GM12878 (cell line): ENCODE data around the gene ETS1. TPM values are rescaled to one million over a fixed set of nuclear protein-coding genes. Genes with fewer than 3 reads are reported as not detected.

Experiments used
- ATAC-seq: fragments of 200-7000 bp; cut with Tn5 transposase; 3 replicates; pipeline ENCODE4 v1.9.1; 2020; ENCODE audit warnings: mild to moderate bottlenecking, moderate library complexity
- BruUV-seq: library from RNA; stranded (reverse); fragments of 400-500 nt; replicated peaks from 2 replicates; lab custom pipeline; 2021; lab: Mats Ljungman, UMichigan
- CTCF ChIA-PET: fragments of 300-600 bp; sonication (Branson Sonifier 250); formaldehyde crosslinking; extraction: SDS; loops from one replicate; lab custom pipeline; 2021; ENCODE audit warnings: inconsistent platforms; lab: Yijun Ruan, JAX
- POLR2A ChIA-PET: fragments of 350-600 bp; formaldehyde crosslinking; extraction: SDS; loops from one replicate; lab custom pipeline; 2021; ENCODE audit warnings: inconsistent platforms; lab: Charles Lee
- RAD21 ChIA-PET: fragments of 300-600 bp; sonication (Branson Sonifier 250); formaldehyde crosslinking; loops from one replicate; lab custom pipeline; 2023; ENCODE audit warnings: antibody characterized with exemption; ENCODE audit not compliant: unreplicated experiment; lab: Charles Lee
- SMC1A ChIA-PET: fragments of 300-600 bp; sonication (Branson Sonifier 250); formaldehyde crosslinking; loops from one replicate; lab custom pipeline; 2023; ENCODE audit not compliant: unreplicated experiment, uncharacterized antibody; lab: Charles Lee
- DNase-seq: peaks from one replicate; pipeline ENCODE4 v3.0.0-alpha.2; 2011; ENCODE audit warnings: low read depth, low spot score
- FAIRE-seq: peaks from 3 replicates; lab custom pipeline; 2011; peaks lifted over from hg19 to GRCh38; lab: Jason Lieb, UNC
- H2AFZ ChIP-seq: 2 replicates; pipeline ENCODE4 v1.6.0; 2011; ENCODE audit warnings: low read depth, low read length, control low read depth; ENCODE audit not compliant: control insufficient read depth
- H3K27ac ChIP-seq: 2 replicates; pipeline ENCODE4 v1.5.1; 2011; ENCODE audit warnings: control low read depth; ENCODE audit not compliant: control insufficient read depth, insufficient read depth
- H3K27me3 ChIP-seq, 2 experiments: replicated peaks in 1 of 2; 2 replicates each; pipeline versions ENCODE4 v1.6.0 to v1.6.1; 2011; ENCODE audit warnings: low read length in 1 of 2; ENCODE audit not compliant: control insufficient read depth in 2 of 2, insufficient read depth in 2 of 2
- H3K36me3 ChIP-seq, 2 experiments: 2 replicates each; pipeline ENCODE4 v1.5.1; 2011; ENCODE audit warnings: low read length in 1 of 2; ENCODE audit not compliant: control insufficient read depth in 2 of 2, insufficient read depth in 2 of 2
- H3K4me1 ChIP-seq: 2 replicates; pipeline ENCODE4 v1.6.1; 2011; ENCODE audit warnings: mild to moderate bottlenecking, low read length, moderate library complexity, mixed read lengths; ENCODE audit not compliant: control insufficient read depth, insufficient read depth
- H3K4me2 ChIP-seq: 2 replicates; pipeline ENCODE4 v1.6.0; 2011; ENCODE audit warnings: control low read depth; ENCODE audit not compliant: control insufficient read depth, insufficient read depth
- H3K4me3 ChIP-seq: fragments of 200-600 bp; sonication (generic); 2 replicates; pipeline ENCODE4 v1.5.1; 2016
- H3K79me2 ChIP-seq: 2 replicates; pipeline ENCODE4 v1.6.0; 2011; ENCODE audit warnings: low read length; ENCODE audit not compliant: control insufficient read depth, insufficient read depth
- H3K9ac ChIP-seq: 2 replicates; pipeline ENCODE4 v1.8.0; 2011; ENCODE audit warnings: low read length, control low read depth, mixed read lengths; ENCODE audit not compliant: control insufficient read depth, insufficient read depth
- H3K9me3 ChIP-seq: replicated peaks from 3 replicates; pipeline ENCODE4 v1.5.1; 2011; ENCODE audit warnings: mild to moderate bottlenecking, low read length; ENCODE audit not compliant: control insufficient read depth, insufficient read depth
- H4K20me1 ChIP-seq: 2 replicates; pipeline ENCODE4 v1.6.0; 2011; ENCODE audit not compliant: control insufficient read depth, insufficient read depth
- BACH1 ChIP-seq: fragments of 450-650 bp; IDR thresholded peaks from 2 replicates; pipeline ENCODE4 v1.6.1; 2017; ENCODE audit warnings: mild to moderate bottlenecking, borderline replicate concordance
- CBX5 ChIP-seq: sonication (generic); IDR thresholded peaks from 2 replicates; pipeline ENCODE4 v1.6.1; 2016; ENCODE audit warnings: low read depth, moderate library complexity, mild to moderate bottlenecking, inconsistent platforms
- ELK1 ChIP-seq: IDR thresholded peaks from 2 replicates; pipeline ENCODE4 v1.6.1; 2012; ENCODE audit warnings: low read depth, low read length, improper control_type of control experiment
- ESRRA ChIP-seq: IDR thresholded peaks from 2 replicates; pipeline ENCODE4 v1.6.1; 2012; ENCODE audit warnings: mild to moderate bottlenecking, low read length, improper control_type of control experiment
- GATAD2B ChIP-seq: fragments of 450-650 bp; conservative IDR thresholded peaks from 2 replicates; pipeline ENCODE4 v1.6.1; 2017; ENCODE audit warnings: low read depth, mild to moderate bottlenecking, moderate library complexity
- IKZF1 ChIP-seq: fragments of 450-650 bp; conservative IDR thresholded peaks from 2 replicates; pipeline ENCODE4 v1.6.1; 2017; ENCODE audit warnings: antibody characterized with exemption, mild to moderate bottlenecking
- IKZF2 ChIP-seq, 2 experiments: fragments of 450-650 bp; IDR thresholded peaks; 2 replicates each; pipeline ENCODE4 v1.6.1; 2017; ENCODE audit warnings: mild to moderate bottlenecking in 2 of 2, moderate library complexity in 2 of 2
- JUND ChIP-seq: IDR thresholded peaks from 2 replicates; pipeline ENCODE4 v1.6.1; 2012; ENCODE audit warnings: low read depth, mild to moderate bottlenecking, low read length, improper control_type of control experiment, moderate library complexity
- POLR2A ChIP-seq: IDR thresholded peaks from 2 replicates; pipeline ENCODE4 v1.6.1; 2011; ENCODE audit warnings: low read depth, mild to moderate bottlenecking, low read length
- RBBP5 ChIP-seq: fragments of 200-600 bp; sonication (generic); conservative IDR thresholded peaks from 2 replicates; pipeline ENCODE4 v1.6.1; 2016
- RCOR1 ChIP-seq: conservative IDR thresholded peaks from 2 replicates; pipeline ENCODE4 v1.6.1; 2012; ENCODE audit warnings: low read depth, low read length, improper control_type of control experiment
- SIN3A ChIP-seq: IDR thresholded peaks from 2 replicates; pipeline ENCODE4 v1.6.1; 2012; ENCODE audit warnings: low read depth, low read length, improper control_type of control experiment
- SIX5 ChIP-seq: IDR thresholded peaks from 2 replicates; pipeline ENCODE4 v1.6.1; 2011; ENCODE audit warnings: mild to moderate bottlenecking, low read depth, low read length, moderate library complexity; ENCODE audit not compliant: severe bottlenecking
- SPI1 ChIP-seq: IDR thresholded peaks from 2 replicates; pipeline ENCODE4 v1.6.1; 2011; ENCODE audit warnings: low read depth, mild to moderate bottlenecking, low read length, moderate library complexity, borderline replicate concordance; ENCODE audit not compliant: insufficient read depth
- SREBF1 ChIP-seq: IDR thresholded peaks from 2 replicates; pipeline ENCODE4 v1.6.1; 2012; ENCODE audit warnings: mild to moderate bottlenecking, low read length
- TARDBP ChIP-seq: IDR thresholded peaks from 2 replicates; pipeline ENCODE4 v1.6.1; 2016; ENCODE audit warnings: borderline replicate concordance
- ZNF217 ChIP-seq: fragments of 450-650 bp; IDR thresholded peaks from 2 replicates; pipeline ENCODE4 v1.6.1; 2017; ENCODE audit warnings: antibody characterized with exemption, mild to moderate bottlenecking
- ZNF622 ChIP-seq: fragments of 450-650 bp; IDR thresholded peaks from 2 replicates; pipeline ENCODE4 v1.6.1; 2017; ENCODE audit warnings: mild to moderate bottlenecking, inconsistent platforms
- ZNF687 ChIP-seq: fragments of 450-650 bp; IDR thresholded peaks from 2 replicates; pipeline ENCODE4 v1.6.1; 2017; ENCODE audit warnings: mild to moderate bottlenecking, moderate library complexity
- ZSCAN29 ChIP-seq: fragments of 450-650 bp; IDR thresholded peaks from 2 replicates; pipeline ENCODE4 v1.6.1; 2017; ENCODE audit warnings: mild to moderate bottlenecking, moderate library complexity
- WGBS: methylation state at CpG from one replicate; pipeline ENCODE4 v1.1.6; 2016; ENCODE audit warnings: low lambda C conversion rate; ENCODE audit not compliant: insufficient replicate concordance, insufficient coverage; ENCODE audit errors: missing lambda C conversion rate; 5-methylcytosine and 5-hydroxymethylcytosine counted together
- in situ Hi-C: fragments of 300-500 bp; cut with MboI; formaldehyde crosslinking; loops from 9 replicates; pipeline ENCODE4 v1.14.3; 2018; ENCODE audit warnings: mixed read lengths
- intact Hi-C: fragments of 100-400 bp; cut with micrococcal nuclease; formaldehyde crosslinking; loops from one replicate; pipeline ENCODE4 v1.14.2; 2022; ENCODE audit not compliant: unreplicated experiment
- polyA plus RNA-seq, 11 experiments: library from polyadenylated mRNA; depleted of rRNA in 4 of 11; unstranded in 6 of 11; stranded (reverse) in 5 of 11; fragments of >200 nt; fragmentation: Nextera tagmentation in 4 of 11; fragmentation: Illumina TruSeq in 1 of 11; extraction: Ambion mirVana in 4 of 11; extraction: Trizol in 1 of 11; gene quantifications; 1 replicate in 1 of 11; 2 replicates in 10 of 11; pipeline versions ENCODE4 v1.2.1 to v1.2.3, GENCODE V29; 2011 to 2016; ENCODE audit warnings: inconsistent platforms in 2 of 11, missing spikeins in 2 of 11, low read depth in 1 of 11
- total RNA-seq, 4 experiments: library from RNA; depleted of rRNA in 3 of 4; stranded (reverse); fragments of >200 nt in 3 of 4; fragmentation: Illumina TruSeq in 1 of 4; extraction: Trizol in 1 of 4; gene quantifications; 2 replicates each; pipeline versions ENCODE4 v1.2.1 to v1.2.3, GENCODE V29; 2013 to 2021
- TF ChIP-seq, protein P1 (sequence below): IDR thresholded peaks from 2 replicates; pipeline ENCODE4 v1.6.1; 2012; ENCODE audit warnings: low read depth, low read length, improper control_type of control experiment

Gene ETS1
- total and polyA plus RNA-seq, 10 of the 15 experiments (the other 5 are each of a cell fraction or from before 2014, with no cell fraction given), result 12.5 to 112 (median 55.5) TPM

DNA sequence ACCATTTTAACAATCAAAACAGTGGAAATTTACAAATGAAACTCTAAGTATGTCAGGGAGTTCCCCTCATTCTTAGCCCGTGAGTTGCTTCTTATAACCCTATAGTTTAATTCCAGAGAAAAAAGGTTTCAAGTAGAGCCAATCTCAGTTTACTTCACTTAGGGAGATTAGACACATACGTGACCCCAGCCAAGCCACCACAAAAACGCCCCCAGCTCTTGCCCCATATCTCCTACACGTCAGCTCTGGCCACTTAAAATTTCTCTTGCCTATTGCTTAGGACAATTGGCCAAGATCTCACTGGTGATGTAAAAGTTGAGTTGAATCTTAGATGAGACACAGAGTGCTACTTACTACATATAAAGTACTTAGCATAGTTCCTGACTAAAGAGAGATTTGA, 166.4 kb downstream of the ETS1 start (continued):
- TF ChIP-seq ZNF687, result no peak
- no peak for TF ChIP-seq SIN3A
- TF ChIP-seq ESRRA, result no peak

DNA sequence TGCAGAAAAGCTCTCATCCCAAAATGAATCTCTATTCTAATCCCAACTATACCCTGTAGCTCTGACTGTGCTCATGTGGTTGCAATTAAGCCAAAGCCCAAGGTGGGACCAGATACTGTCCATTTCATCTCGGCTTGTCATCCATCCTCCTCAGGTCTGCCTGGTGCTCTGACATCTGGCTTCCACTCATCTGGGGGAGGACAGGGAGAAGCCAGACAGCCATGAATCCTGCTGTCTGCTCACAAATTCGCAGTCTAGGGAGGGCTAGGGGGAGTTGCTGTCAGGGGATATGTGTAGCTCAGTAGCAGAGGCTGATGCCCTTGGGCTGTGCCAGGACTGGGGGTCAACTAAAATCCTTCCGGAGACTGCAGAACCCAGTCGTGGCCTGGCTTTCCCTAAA, 167.1 kb downstream of the ETS1 start:
- H3K27ac ChIP-seq, result no peak overlapping the region
- ATAC-seq (no peak), FAIRE-seq (no peak), DNase-seq (no peak)
- ChIA-PET POLR2A (interaction anchor here (1.2 kb wide), 1 partner anchor 11 kb away, joined by 3 read pairs; no protein-coding TSS in a partner anchor), SMC1A (interaction anchor here (0.6 to 9.1 kb wide), 12 partner anchors 14 to 116 kb away, joined by 3 to 59 read pairs (median 4); no protein-coding TSS in a partner anchor), CTCF (interaction anchor here (0.6 to 1.1 kb wide), 2 partner anchors 97 to 134 kb away, joined by 3 to 4 read pairs; no protein-coding TSS in a partner anchor), RAD21 (no interaction called here)
- intact Hi-C loops (no loop called here), in situ Hi-C loops (no loop called here)
- H3K27me3 ChIP-seq, result no peaks in the 10 kb centered on the region
- WGBS, result 54% methylated on average over 4 of the region's 4 CpGs
- no peak overlapping the region for H2AFZ ChIP-seq
- H3K4me2 ChIP-seq, result no peak overlapping the region
- H4K20me1 ChIP-seq, result no peaks in the 10 kb centered on the region
- H3K4me1 ChIP-seq, result peaks cover 4% of the 10 kb centered on the region
- H3K36me3 ChIP-seq, result no peaks in the 10 kb centered on the region; a peak in 1 of 4 replicates
- H3K79me2 ChIP-seq, result peaks cover 2% of the 10 kb centered on the region
- H3K4me3 ChIP-seq, result no peak overlapping the region
- H3K9ac ChIP-seq, result no peak overlapping the region
- no TSS peak for BruUV-seq
- H3K9me3 ChIP-seq, result no peaks in the 10 kb centered on the region
- TF ChIP-seq POLR2A (no peak), SREBF1 (no peak), RCOR1 (no peak), ELK1 (no peak), CBX5 (no peak), SIX5 (no peak), SIN3A (no peak), GATAD2B (no peak), ZNF622 (no peak), RBBP5 (no peak), IKZF2 (IDR thresholded peaks at IDR 0.05) (no peak), BACH1 (no peak), ZNF217 (no peak), ZSCAN29 (no peak), SPI1 (no peak), JUND (no peak), IKZF1 (no peak), TARDBP (no peak)
- TF ChIP-seq, protein P1, sequence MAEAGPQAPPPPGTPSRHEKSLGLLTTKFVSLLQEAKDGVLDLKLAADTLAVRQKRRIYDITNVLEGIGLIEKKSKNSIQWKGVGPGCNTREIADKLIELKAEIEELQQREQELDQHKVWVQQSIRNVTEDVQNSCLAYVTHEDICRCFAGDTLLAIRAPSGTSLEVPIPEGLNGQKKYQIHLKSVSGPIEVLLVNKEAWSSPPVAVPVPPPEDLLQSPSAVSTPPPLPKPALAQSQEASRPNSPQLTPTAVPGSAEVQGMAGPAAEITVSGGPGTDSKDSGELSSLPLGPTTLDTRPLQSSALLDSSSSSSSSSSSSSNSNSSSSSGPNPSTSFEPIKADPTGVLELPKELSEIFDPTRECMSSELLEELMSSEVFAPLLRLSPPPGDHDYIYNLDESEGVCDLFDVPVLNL, result no peak
